Activated T-cell treated with anti-CD3 and anti-CD28 coated beads for 4 hours (primary cell): Measurements from ENCODE around the gene AK9.
"Not testable (repeated sequence)": the region's sequence is repeated elsewhere in the genome, so short reads cannot be mapped to it uniquely, and the experiment has no call there.

ENCODE experiments used
- DNase-seq: peaks from one replicate; pipeline ENCODE4 v3.0.0-alpha.2; 2020

The AK9 gene

GRCh38 chr6:109695468-109695867 is 4.5 kb upstream of the AK9 start:
- DNase-seq = no peak

GRCh38 chr6:109693111-109693510 is 2.1 kb upstream of the AK9 start:
- DNase-seq = no peak

- peak; percentile 54 for DNase-seq
These were observed 647 bp downstream of the AK9 start for GRCh38 chr6:109690373-109690736.

- no peak for DNase-seq
These were observed 3.7 kb downstream of the AK9 start for GRCh38 chr6:109687271-109687761.

GRCh38 chr6:109686566-109687265 is 4.3 kb downstream of the AK9 start:
- no peak for DNase-seq

- DNase-seq = not testable (repeated sequence)
These were observed 12.1 kb downstream of the AK9 start for GRCh38 chr6:109678661-109679505.

GRCh38 chr6:109678240-109678639 is 12.8 kb downstream of the AK9 start:
- DNase-seq = no peak

GRCh38 chr6:109676724-109677123 is 14.3 kb downstream of the AK9 start:
- no peak for DNase-seq

GRCh38 chr6:109672839-109673238 is 18.2 kb downstream of the AK9 start:
- DNase-seq = no peak

GRCh38 chr6:109672175-109672574 is 18.8 kb downstream of the AK9 start:
- DNase-seq = no peak

- no peak for DNase-seq
These were observed 19.3 kb downstream of the AK9 start for GRCh38 chr6:109671733-109672132.

- no peak for DNase-seq
These were observed 21.2 kb downstream of the AK9 start for GRCh38 chr6:109669811-109670210.

- no peak for DNase-seq
These were observed 28.8 kb downstream of the AK9 start for GRCh38 chr6:109662192-109662591.

GRCh38 chr6:109660526-109661320 is 30.3 kb downstream of the AK9 start:
- DNase-seq = no peak

- no peak for DNase-seq
These were observed 35.2 kb downstream of the AK9 start for GRCh38 chr6:109655761-109656262.

- DNase-seq = no peak
These were observed 37.7 kb downstream of the AK9 start for GRCh38 chr6:109653264-109653663.

- no peak for DNase-seq
These were observed 46.9 kb downstream of the AK9 start for GRCh38 chr6:109644131-109644530.

- no peak for DNase-seq
These were observed 58.6 kb downstream of the AK9 start for GRCh38 chr6:109632405-109632804.

GRCh38 chr6:109631403-109631802 is 59.6 kb downstream of the AK9 start:
- DNase-seq = no peak

GRCh38 chr6:109628158-109629000 is 62.6 kb downstream of the AK9 start:
- no peak for DNase-seq

GRCh38 chr6:109626311-109626710 is 64.7 kb downstream of the AK9 start:
- no peak for DNase-seq

GRCh38 chr6:109625199-109625598 is 65.8 kb downstream of the AK9 start:
- no peak for DNase-seq
